H1 (cell line): Measurements from ENCODE around the gene PDS5A. TPM values are rescaled to one million over a fixed set of nuclear protein-coding genes. Genes with fewer than 3 reads are reported as not detected.

Experiments used
- CTCF ChIA-PET: fragments of 300-600 bp; sonication (Branson Sonifier 250); formaldehyde crosslinking; loops from one replicate; lab custom pipeline; 2021; ENCODE audit not compliant: partially characterized antibody; lab: Charles Lee
- POLR2A ChIA-PET: fragments of 300-600 bp; sonication (Branson Sonifier 250); formaldehyde crosslinking; loops from one replicate; lab custom pipeline; 2021; ENCODE audit warnings: inconsistent platforms; ENCODE audit not compliant: partially characterized antibody; lab: Charles Lee
- DNase-seq, 2 experiments: peaks; one replicate each; pipeline versions ENCODE4 v3.0.0 to v3.0.0-alpha.2; 2010 to 2022; ENCODE audit warnings: low spot score in 2 of 2, low read depth in 1 of 2, mixed read lengths in 1 of 2
- FAIRE-seq: peaks from 2 replicates; lab custom pipeline; 2011; peaks lifted over from hg19 to GRCh38; lab: Jason Lieb, UNC
- H2AFZ ChIP-seq: 2 replicates; pipeline ENCODE4 v1.8.1; 2012; ENCODE audit warnings: low read length, inconsistent platforms
- H2AK5ac ChIP-seq: 2 replicates; pipeline ENCODE4 v1.6.1; 2013; ENCODE audit warnings: low read depth, low read length
- H2BK120ac ChIP-seq: replicated peaks from 2 replicates; pipeline ENCODE3; 2013; ENCODE audit warnings: low read depth, low read length, inconsistent platforms
- H2BK12ac ChIP-seq: 2 replicates; pipeline ENCODE4 v1.6.1; 2013; ENCODE audit warnings: low read depth, low read length
- H2BK15ac ChIP-seq: 2 replicates; pipeline ENCODE4 v1.6.1; 2013; ENCODE audit warnings: low read length
- H2BK20ac ChIP-seq: 2 replicates; pipeline ENCODE4 v1.6.1; 2013; ENCODE audit warnings: low read length
- H2BK5ac ChIP-seq: 2 replicates; pipeline ENCODE4 v1.6.1; 2013; ENCODE audit warnings: low read depth, low read length
- H3K14ac ChIP-seq: 2 replicates; pipeline ENCODE4 v1.6.1; 2013; ENCODE audit warnings: inconsistent platforms; ENCODE audit not compliant: insufficient read length
- H3K18ac ChIP-seq: 2 replicates; pipeline ENCODE4 v1.6.1; 2013; ENCODE audit warnings: low read length; ENCODE audit errors: extremely low read depth
- H3K23ac ChIP-seq: 2 replicates; pipeline ENCODE4 v1.6.1; 2013; ENCODE audit warnings: inconsistent platforms; ENCODE audit not compliant: insufficient read length
- H3K23me2 ChIP-seq: 2 replicates; pipeline ENCODE4 v1.6.1; 2013; ENCODE audit warnings: low read depth, low read length
- H3K27ac ChIP-seq: 2 replicates; pipeline ENCODE4 v1.6.1; 2011; ENCODE audit warnings: low read depth, low read length, inconsistent platforms
- H3K27me3 ChIP-seq, 4 experiments: replicated peaks in 1 of 4; 1 replicate in 1 of 4; 2 replicates in 3 of 4; pipeline versions ENCODE4 v1.6.1 to v1.8.1; 2011 to 2013; ENCODE audit warnings: low read length in 3 of 4, mild to moderate bottlenecking in 3 of 4, inconsistent platforms in 2 of 4, mixed read lengths in 2 of 4, moderate library complexity in 1 of 4; ENCODE audit not compliant: control insufficient read depth in 3 of 4, insufficient read depth in 3 of 4; ENCODE audit errors: extremely low read depth in 1 of 4
- H3K36me3 ChIP-seq, 4 experiments: 2 replicates each; pipeline versions ENCODE4 v1.6.1 to v1.8.1; 2011 to 2013; ENCODE audit warnings: mild to moderate bottlenecking in 4 of 4, low read length in 3 of 4, moderate library complexity in 2 of 4, control low read depth in 1 of 4, inconsistent platforms in 1 of 4; ENCODE audit not compliant: insufficient read depth in 4 of 4, control insufficient read depth in 2 of 4
- H3K4ac ChIP-seq: replicated peaks from 2 replicates; pipeline ENCODE3; 2013; ENCODE audit warnings: low read length, low read depth, mixed read lengths, inconsistent platforms; ENCODE audit not compliant: insufficient read length
- H3K4me1 ChIP-seq, 4 experiments: replicated peaks in 1 of 4; 1 replicate in 1 of 4; 2 replicates in 3 of 4; pipeline versions ENCODE4 v1.6.1 to v1.8.1; 2011 to 2013; ENCODE audit warnings: low read length in 3 of 4, inconsistent platforms in 2 of 4, mixed read lengths in 1 of 4; ENCODE audit not compliant: insufficient read depth in 4 of 4, control insufficient read depth in 3 of 4
- H3K4me2 ChIP-seq, 2 experiments: 2 replicates each; pipeline versions ENCODE4 v1.6.1 to v1.8.1; 2011 to 2013; ENCODE audit warnings: low read depth in 2 of 2, low read length in 2 of 2, control low read depth in 1 of 2, inconsistent platforms in 1 of 2, mild to moderate bottlenecking in 1 of 2; ENCODE audit not compliant: insufficient read depth in 1 of 2
- H3K4me3 ChIP-seq, 4 experiments: fragments of 200-600, 300-600 bp in 1 of 4; sonication (generic), shearing (Covaris generic), sonication (Bioruptor Twin) in 1 of 4; 2 replicates each; pipeline versions ENCODE4 v1.5.1 to v1.8.1; 2011 to 2016; ENCODE audit warnings: low read length in 4 of 4, low read depth in 3 of 4, control low read depth in 2 of 4, inconsistent platforms in 2 of 4, mild to moderate bottlenecking in 2 of 4, mixed read lengths in 1 of 4, moderate library complexity in 1 of 4; ENCODE audit not compliant: insufficient read depth in 2 of 4; ENCODE audit errors: extremely low read depth in 1 of 4
- H3K56ac ChIP-seq: replicated peaks from 2 replicates; pipeline ENCODE3; 2013; ENCODE audit warnings: low read depth, mild to moderate bottlenecking, mixed read lengths, low read length, inconsistent platforms; ENCODE audit not compliant: insufficient read length
- H3K79me1 ChIP-seq: 2 replicates; pipeline ENCODE4 v1.6.1; 2013; ENCODE audit warnings: low read depth, low read length, control low read depth
- H3K79me2 ChIP-seq, 2 experiments: 2 replicates each; pipeline versions ENCODE4 v1.6.1 to v1.8.1; 2012 to 2013; ENCODE audit warnings: low read length in 2 of 2, mild to moderate bottlenecking in 2 of 2, inconsistent platforms in 1 of 2; ENCODE audit not compliant: insufficient read depth in 2 of 2, control insufficient read depth in 1 of 2
- H3K9ac ChIP-seq, 4 experiments: replicated peaks in 1 of 4; 1 replicate in 1 of 4; 2 replicates in 3 of 4; pipeline versions ENCODE4 v1.6.1 to v1.8.1; 2011 to 2013; ENCODE audit warnings: low read depth in 3 of 4, low read length in 3 of 4, control low read depth in 2 of 4, mild to moderate bottlenecking in 2 of 4, moderate library complexity in 2 of 4, inconsistent platforms in 1 of 4; ENCODE audit errors: extremely low read depth in 1 of 4
- H3K9me3 ChIP-seq, 2 experiments: 2 replicates each; pipeline versions ENCODE4 v1.6.1 to v1.8.1; 2012 to 2013; ENCODE audit warnings: mild to moderate bottlenecking in 2 of 2, moderate library complexity in 2 of 2, control low read depth in 1 of 2, inconsistent platforms in 1 of 2, low read depth in 1 of 2, low read length in 1 of 2, mixed read lengths in 1 of 2; ENCODE audit not compliant: insufficient read depth in 2 of 2
- H4K20me1 ChIP-seq, 2 experiments: replicated peaks in 1 of 2; 2 replicates each; pipeline versions ENCODE3 to v1.8.1; 2011 to 2013; ENCODE audit warnings: inconsistent platforms in 2 of 2, low read length in 2 of 2, mild to moderate bottlenecking in 1 of 2; ENCODE audit not compliant: insufficient read depth in 2 of 2, control insufficient read depth in 1 of 2
- H4K5ac ChIP-seq: 2 replicates; pipeline ENCODE4 v1.6.1; 2013; ENCODE audit warnings: low read length, low read depth, mixed read lengths, inconsistent platforms; ENCODE audit not compliant: insufficient read length
- H4K8ac ChIP-seq: 2 replicates; pipeline ENCODE4 v1.8.0; 2013; ENCODE audit warnings: mild to moderate bottlenecking, moderate library complexity, low read length, inconsistent platforms; ENCODE audit not compliant: insufficient read depth; ENCODE audit errors: extremely low read depth
- H4K91ac ChIP-seq: replicated peaks from 2 replicates; pipeline ENCODE3; 2013; ENCODE audit warnings: low read length, mixed read lengths, inconsistent platforms; ENCODE audit not compliant: insufficient read length
- BCL11A ChIP-seq, 2 experiments: IDR thresholded peaks; one replicate each; pipeline ENCODE4 v1.6.1; 2011; ENCODE audit warnings: low read depth in 2 of 2, low read length in 2 of 2, mild to moderate bottlenecking in 2 of 2
- BRCA1 ChIP-seq: IDR thresholded peaks from 2 replicates; pipeline ENCODE4 v1.6.1; 2012; ENCODE audit warnings: low read depth, low read length, improper control_type of control experiment
- CBX5 ChIP-seq: fragments of 300-800, 300-1000 bp; sonication (generic); IDR thresholded peaks from 2 replicates; pipeline ENCODE4 v1.7.1; 2016; ENCODE audit warnings: antibody characterized with exemption, low read length, low read depth
- CHD1 ChIP-seq: IDR thresholded peaks from 2 replicates; pipeline ENCODE4 v1.6.1; 2012; ENCODE audit warnings: low read depth, low read length, improper control_type of control experiment
- E2F6 ChIP-seq: IDR thresholded peaks from 2 replicates; pipeline ENCODE4 v1.6.1; 2012; ENCODE audit warnings: inconsistent platforms
- FOSL1 ChIP-seq: IDR thresholded peaks from 2 replicates; pipeline ENCODE4 v1.6.1; 2011; ENCODE audit warnings: mild to moderate bottlenecking, low read depth, low read length, moderate library complexity; ENCODE audit not compliant: insufficient read depth
- GTF2F1 ChIP-seq: IDR thresholded peaks from 2 replicates; pipeline ENCODE4 v1.6.1; 2012; ENCODE audit warnings: low read depth, low read length, improper control_type of control experiment, borderline replicate concordance
- HDAC6 ChIP-seq: IDR thresholded peaks from one replicate; pipeline ENCODE4 v1.7.1; 2012; ENCODE audit warnings: low read depth, mild to moderate bottlenecking, inconsistent platforms, low read length, moderate library complexity
- NRF1 ChIP-seq: IDR thresholded peaks from 2 replicates; pipeline ENCODE4 v1.6.1; 2011; ENCODE audit warnings: mild to moderate bottlenecking, low read depth, low read length, improper control_type of control experiment
- PHF8 ChIP-seq: fragments of 200-600 bp; sonication (generic); conservative IDR thresholded peaks from 2 replicates; pipeline ENCODE4 v1.7.1; 2012; ENCODE audit warnings: low read depth, mild to moderate bottlenecking, inconsistent platforms, low read length, moderate library complexity
- POLR2A ChIP-seq, 2 experiments: IDR thresholded peaks; 1 replicate in 1 of 2; 2 replicates in 1 of 2; pipeline ENCODE4 v1.6.1; 2011; ENCODE audit warnings: low read depth in 2 of 2, low read length in 2 of 2, mild to moderate bottlenecking in 2 of 2; ENCODE audit errors: control extremely low read depth in 1 of 2
- POU5F1 ChIP-seq: IDR thresholded peaks from 2 replicates; pipeline ENCODE4 v1.6.1; 2011; ENCODE audit warnings: low read depth, mild to moderate bottlenecking, low read length, moderate library complexity
- RAD21 ChIP-seq, 2 experiments: IDR thresholded peaks in 1 of 2; conservative IDR thresholded peaks in 1 of 2; 2 replicates each; pipeline ENCODE4 v1.6.1; 2011; ENCODE audit warnings: low read depth in 2 of 2, low read length in 2 of 2, improper control_type of control experiment in 1 of 2, inconsistent platforms in 1 of 2, mild to moderate bottlenecking in 1 of 2, moderate library complexity in 1 of 2
- SAP30 ChIP-seq: fragments of 300-600 bp; sonication (generic); IDR thresholded peaks from 2 replicates; pipeline ENCODE4 v1.7.1; 2012; ENCODE audit warnings: low read length, moderate library complexity, mild to moderate bottlenecking, inconsistent platforms; ENCODE audit not compliant: insufficient read depth, insufficient replicate concordance
- SP4 ChIP-seq: IDR thresholded peaks from 2 replicates; pipeline ENCODE4 v1.6.1; 2012; ENCODE audit warnings: low read length, inconsistent platforms
- WGBS, 2 experiments: shearing (Covaris generic) in 1 of 2; methylation state at CpG; one replicate each; pipeline versions ENCODE4 v1.1.6 to v1.1.7; 2013 to 2015; ENCODE audit warnings: low lambda C conversion rate in 2 of 2, mixed read lengths in 2 of 2, inconsistent platforms in 1 of 2, low coverage in 1 of 2, missing lambda C conversion rate in 1 of 2; ENCODE audit not compliant: insufficient replicate concordance in 2 of 2, insufficient coverage in 1 of 2, insufficient read length in 1 of 2; ENCODE audit errors: extremely low coverage in 1 of 2, missing lambda C conversion rate in 1 of 2; 5-methylcytosine and 5-hydroxymethylcytosine counted together
- polyA plus RNA-seq, 7 experiments: library from polyadenylated mRNA; depleted of rRNA in 3 of 7; stranded (reverse) in 5 of 7; unstranded in 2 of 7; fragments of >200 nt in 5 of 7; fragments of 200-250 nt in 2 of 7; gene quantifications; 1 replicate in 5 of 7; 2 replicates in 1 of 7; 4 replicates in 1 of 7; pipeline versions ENCODE4 v1.2.1 to v1.2.3, GENCODE V29; 2011 to 2013; ENCODE audit warnings: missing spikeins in 2 of 7, mixed read lengths in 2 of 7
- total RNA-seq: library from RNA; stranded (reverse); fragmentation: NEBNext Ultra II Directional; extraction: Animal tissue kit (Norgen Biotek cat#: 25700); gene quantifications from 2 replicates; pipeline ENCODE4 v1.2.1, GENCODE V29; 2021

PDS5A gene
- total and polyA plus RNA-seq, 2 of the 8 experiments (the other 6 are each of a cell fraction or from before 2014, with no cell fraction given), result 15.5 to 76.6 TPM

GRCh38 chr4:39987485-39987884 is 9.8 kb upstream of the PDS5A start:
- no peak overlapping the region for H2BK20ac ChIP-seq
- no peak overlapping the region for H3K4me2 ChIP-seq
- POLR2A ChIA-PET, result no interaction called here
- H3K9ac ChIP-seq, result no peak overlapping the region
- H3K18ac ChIP-seq, result no peak overlapping the region
- no peaks in the 10 kb centered on the region for H3K23me2 ChIP-seq
- no peak overlapping the region for H3K23ac ChIP-seq
- DNase-seq, result no peak
- no peaks in the 10 kb centered on the region for H3K9me3 ChIP-seq
- no peaks in the 10 kb centered on the region for H4K20me1 ChIP-seq
- no peak overlapping the region for H3K14ac ChIP-seq
- no peaks in the 10 kb centered on the region for H3K4me1 ChIP-seq
- no peak overlapping the region for H4K5ac ChIP-seq
- H3K79me1 ChIP-seq, result no peaks in the 10 kb centered on the region
- no peak overlapping the region for H3K27ac ChIP-seq
- H3K56ac ChIP-seq, result no peak overlapping the region
- H4K91ac ChIP-seq, result no peak overlapping the region
- H2AFZ ChIP-seq, result no peak overlapping the region
- H3K4me3 ChIP-seq, result no peak overlapping the region
- no peak overlapping the region for H2BK5ac ChIP-seq
- H2BK12ac ChIP-seq, result no peak overlapping the region
- no peak overlapping the region for H2BK15ac ChIP-seq
- no peak overlapping the region for H3K4ac ChIP-seq
- H2AK5ac ChIP-seq, result no peak overlapping the region
- no peak overlapping the region for H2BK120ac ChIP-seq
- WGBS, 2 experiments, result 89% methylated on average over 5 of the region's 5 CpGs; no CpG with 5 or more reads in 1 of the 2 experiments
- H3K79me2 ChIP-seq, result no peaks in the 10 kb centered on the region
- H4K8ac ChIP-seq, result no peak overlapping the region
- CTCF ChIA-PET, result no interaction called here
- no peak for FAIRE-seq
- TF ChIP-seq CHD1 (no peak), RAD21 (IDR thresholded peaks at IDR 0.05 in 1 of 2, conservative IDR thresholded peaks at IDR 0.05 in 1 of 2; ENCODE audit: low read depth in 2 of 2, low read length in 2 of 2) (no peak), GTF2F1 (no peak), NRF1 (no peak), E2F6 (no peak), POU5F1 (no peak), SP4 (no peak), CBX5 (no peak), BRCA1 (no peak), HDAC6 (no peak), POLR2A (IDR thresholded peaks at IDR 0.05; ENCODE audit: control extremely low read depth in 1 of 2, low read depth in 2 of 2, low read length in 2 of 2) (no peak), PHF8 (no peak), BCL11A (IDR thresholded peaks at IDR 0.05; ENCODE audit: low read depth in 2 of 2, low read length in 2 of 2) (no peak), SAP30 (no peak), FOSL1 (no peak)
- TF ChIP-seq, all 59 proteins: peak for 0
- Histone ChIP-seq H3K36me3 (no peaks in the 10 kb centered on the region), H3K27me3 (no peaks in the 10 kb centered on the region)
